Measurements from ENCODE around the gene CACNA1H.
"Not testable (repeated sequence)": the region's sequence is repeated elsewhere in the genome, so short reads cannot be mapped to it uniquely, and the experiment has no call there.

The CACNA1H gene

GRCh38 chr16:1215574-1216295 lies 62.8 kb downstream of the CACNA1H start:
- no peak for DNase-seq

GRCh38 chr16:1216296-1216619 lies 63.4 kb downstream of the CACNA1H start:
- DNase-seq: no peak

- no peak for DNase-seq
Measured at GRCh38 chr16:1216681-1217400, 63.9 kb downstream of the CACNA1H start.

- DNase-seq: no peak
Measured at GRCh38 chr16:1217526-1217925, 64.6 kb downstream of the CACNA1H start.

- no peak for DNase-seq
Measured at GRCh38 chr16:1218061-1218929, 65.4 kb downstream of the CACNA1H start.

- no peak for DNase-seq
Measured at GRCh38 chr16:1218930-1219611, 66.2 kb downstream of the CACNA1H start.

GRCh38 chr16:1220098-1220728 lies 67.3 kb downstream of the CACNA1H start:
- no peak for DNase-seq

- no peak for DNase-seq
Measured at GRCh38 chr16:1220841-1221627, 68.1 kb downstream of the CACNA1H start.

GRCh38 chr16:1221628-1222552 lies 69.0 kb downstream of the CACNA1H start:
- DNase-seq: no peak

- no peak for DNase-seq
Measured at GRCh38 chr16:1222553-1223354, 69.8 kb downstream of the CACNA1H start.

- DNase-seq: no peak
Measured at GRCh38 chr16:1223355-1224214, 70.7 kb downstream of the CACNA1H start.

GRCh38 chr16:1224558-1224957 lies 71.7 kb downstream of the CACNA1H start:
- DNase-seq: no peak

GRCh38 chr16:1225051-1225451 lies 72.1 kb downstream of the CACNA1H start, which contains the start of gene TPSG1:
TPSG1 (minus strand) TSS chr16:1225268; CDS start chr16:1225252, 16 bp downstream.
- DNase-seq: no peak

- DNase-seq: not testable (repeated sequence)
Measured at GRCh38 chr16:1225728-1226311, 72.9 kb downstream of the CACNA1H start.

GRCh38 chr16:1226692-1227091 lies 73.8 kb downstream of the CACNA1H start:
- DNase-seq: not testable (repeated sequence)

GRCh38 chr16:1228227-1228626 lies 75.3 kb downstream of the CACNA1H start:
- DNase-seq: not testable (repeated sequence)

- DNase-seq: not testable (repeated sequence)
Measured at GRCh38 chr16:1229476-1229875, 76.6 kb downstream of the CACNA1H start.

GRCh38 chr16:1230084-1230470 lies 77.2 kb downstream of the CACNA1H start, which contains the start of gene TPSB2:
TPSB2 (minus strand) TSS chr16:1230184; CDS start chr16:1229951, 233 bp downstream.
- DNase-seq: not testable (repeated sequence)
